KMS-11 (cell line): ENCODE measurements around the gene HNRNPC.
A peak's percentile ranks its signal among the peaks of the same experiment; 100 is the strongest.

ENCODE experiments used
- H2AFZ ChIP-seq: fragments of 200-600 bp; sonication (generic); 2 replicates; pipeline ENCODE4 v1.6.1; 2016; ENCODE audit warnings: antibody characterized with exemption, mixed run types, low read depth
- H3K27ac ChIP-seq: fragments of 200-600 bp; sonication (generic); 2 replicates; pipeline ENCODE4 v1.6.1; 2016; ENCODE audit warnings: mild to moderate bottlenecking, mixed run types
- H3K27me3 ChIP-seq: fragments of 200-600 bp; sonication (generic); 2 replicates; pipeline ENCODE4 v1.6.1; 2017; ENCODE audit warnings: mild to moderate bottlenecking, low read depth, mixed run types, moderate library complexity; ENCODE audit not compliant: insufficient read depth
- H3K36me3 ChIP-seq: fragments of 200-600 bp; sonication (generic); 2 replicates; pipeline ENCODE4 v1.6.1; 2017; ENCODE audit warnings: mild to moderate bottlenecking, mixed run types; ENCODE audit not compliant: insufficient read depth
- H3K4me1 ChIP-seq: fragments of 200-600 bp; sonication (generic); 2 replicates; pipeline ENCODE4 v1.6.1; 2016; ENCODE audit warnings: mild to moderate bottlenecking, low read depth, mixed run types; ENCODE audit not compliant: poor library complexity, severe bottlenecking
- H3K4me2 ChIP-seq: fragments of 200-600 bp; sonication (generic); 2 replicates; pipeline ENCODE4 v1.7.0; 2016; ENCODE audit warnings: mild to moderate bottlenecking, mixed run types
- H3K4me3 ChIP-seq: fragments of 200-600 bp; sonication (generic); IDR thresholded peaks from 2 replicates; pipeline ENCODE4 v1.6.1; 2017; ENCODE audit warnings: low read depth, low read length, mixed read lengths; ENCODE audit not compliant: insufficient read depth
- H3K79me2 ChIP-seq: fragments of 200-600 bp; sonication (generic); 2 replicates; pipeline ENCODE4 v1.6.1; 2016; ENCODE audit warnings: low read depth, mixed run types; ENCODE audit not compliant: insufficient read depth
- H3K9ac ChIP-seq: fragments of 200-600 bp; sonication (generic); 2 replicates; pipeline ENCODE4 v1.6.1; 2016; ENCODE audit warnings: mild to moderate bottlenecking, mixed run types
- H4K20me1 ChIP-seq: fragments of 200-600 bp; sonication (generic); 2 replicates; pipeline ENCODE4 v1.6.1; 2016; ENCODE audit warnings: mild to moderate bottlenecking, mixed run types; ENCODE audit not compliant: insufficient read depth
- TF ChIP-seq, protein P1 (sequence below): fragments of 200-600 bp; sonication (generic); conservative IDR thresholded peaks from 2 replicates; pipeline ENCODE4 v1.6.1; 2017; ENCODE audit warnings: low read depth, mild to moderate bottlenecking, antibody characterized with exemption, low read length, moderate library complexity, mixed read lengths

HNRNPC gene

GRCh38 chr14:21191261-21191808, 77.9 kb downstream of the HNRNPC start:
- Histone ChIP-seq H3K27ac (peak overlapping the region; percentile 77), H3K79me2 (no peaks in the 10 kb centered on the region), H3K27me3 (no peaks in the 10 kb centered on the region), H3K4me3 (no peak overlapping the region), H2AFZ (peak overlapping the region; percentile 67; the same call in 1 of the 2 replicates), H3K4me1 (peaks cover 19% of the 10 kb centered on the region), H4K20me1 (no peaks in the 10 kb centered on the region), H3K9ac (peak overlapping the region; percentile 52; the same call in 1 of the 2 replicates), H3K4me2 (peak overlapping the region; percentile 68; the same call in 1 of the 2 replicates), H3K36me3 (no peaks in the 10 kb centered on the region)
- TF ChIP-seq, protein P1, sequence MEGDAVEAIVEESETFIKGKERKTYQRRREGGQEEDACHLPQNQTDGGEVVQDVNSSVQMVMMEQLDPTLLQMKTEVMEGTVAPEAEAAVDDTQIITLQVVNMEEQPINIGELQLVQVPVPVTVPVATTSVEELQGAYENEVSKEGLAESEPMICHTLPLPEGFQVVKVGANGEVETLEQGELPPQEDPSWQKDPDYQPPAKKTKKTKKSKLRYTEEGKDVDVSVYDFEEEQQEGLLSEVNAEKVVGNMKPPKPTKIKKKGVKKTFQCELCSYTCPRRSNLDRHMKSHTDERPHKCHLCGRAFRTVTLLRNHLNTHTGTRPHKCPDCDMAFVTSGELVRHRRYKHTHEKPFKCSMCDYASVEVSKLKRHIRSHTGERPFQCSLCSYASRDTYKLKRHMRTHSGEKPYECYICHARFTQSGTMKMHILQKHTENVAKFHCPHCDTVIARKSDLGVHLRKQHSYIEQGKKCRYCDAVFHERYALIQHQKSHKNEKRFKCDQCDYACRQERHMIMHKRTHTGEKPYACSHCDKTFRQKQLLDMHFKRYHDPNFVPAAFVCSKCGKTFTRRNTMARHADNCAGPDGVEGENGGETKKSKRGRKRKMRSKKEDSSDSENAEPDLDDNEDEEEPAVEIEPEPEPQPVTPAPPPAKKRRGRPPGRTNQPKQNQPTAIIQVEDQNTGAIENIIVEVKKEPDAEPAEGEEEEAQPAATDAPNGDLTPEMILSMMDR, result no peak

DNA sequence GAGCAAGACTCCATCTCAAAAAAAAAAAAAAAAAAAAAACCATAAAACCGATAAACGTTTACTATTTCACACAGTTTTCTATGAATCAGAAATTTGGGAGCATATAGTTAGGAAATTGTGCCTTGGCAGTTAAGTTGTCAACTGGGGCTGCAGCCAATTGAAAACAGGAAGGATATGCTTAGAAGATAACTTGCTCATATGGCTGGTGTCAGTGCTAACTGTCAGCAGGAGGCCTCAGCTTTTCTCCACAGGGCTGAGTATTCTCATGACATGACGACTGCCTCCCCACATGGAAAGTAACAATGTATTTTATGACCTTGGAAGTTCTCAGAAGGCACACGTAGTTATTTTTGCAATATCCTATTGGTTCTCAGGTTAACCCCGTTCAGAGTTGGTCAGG, 83.8 kb downstream of the HNRNPC start:
- Histone ChIP-seq H3K4me2 (no peak overlapping the region), H3K4me1 (no peaks in the 10 kb centered on the region), H4K20me1 (no peaks in the 10 kb centered on the region), H3K9ac (no peak overlapping the region), H3K27me3 (no peaks in the 10 kb centered on the region), H3K36me3 (no peaks in the 10 kb centered on the region), H3K27ac (no peak overlapping the region), H2AFZ (no peak overlapping the region), H3K4me3 (no peak overlapping the region), H3K79me2 (no peaks in the 10 kb centered on the region)
- TF ChIP-seq, protein P1, result no peak

DNA sequence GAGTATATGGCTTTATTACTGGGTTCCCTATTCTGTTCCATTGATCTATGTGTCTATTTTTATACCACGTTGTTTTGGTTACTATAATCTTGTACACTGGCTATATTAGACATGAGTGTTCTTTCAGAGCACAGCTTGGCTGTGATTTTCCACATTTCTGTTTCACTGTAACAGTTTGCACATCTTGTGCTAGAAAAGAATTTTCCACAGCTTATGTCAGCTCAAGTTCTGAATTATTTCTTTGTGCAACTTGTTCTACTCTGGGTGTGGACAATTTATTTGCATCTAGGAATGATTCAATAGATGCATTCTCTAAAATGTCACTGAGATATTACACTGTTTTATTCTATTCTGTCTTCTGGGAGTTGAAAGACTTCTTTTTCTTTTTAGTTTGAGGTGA, 85.0 kb downstream of the HNRNPC start:
- TF ChIP-seq, protein P1, result no peak
- no peak overlapping the region for H3K9ac ChIP-seq
- no peaks in the 10 kb centered on the region for H3K79me2 ChIP-seq
- no peak overlapping the region for H3K27ac ChIP-seq
- H3K36me3 ChIP-seq, result no peaks in the 10 kb centered on the region
- H2AFZ ChIP-seq, result no peak overlapping the region
- no peak overlapping the region for H3K4me2 ChIP-seq
- no peaks in the 10 kb centered on the region for H3K27me3 ChIP-seq
- no peaks in the 10 kb centered on the region for H4K20me1 ChIP-seq
- no peaks in the 10 kb centered on the region for H3K4me1 ChIP-seq
- H3K4me3 ChIP-seq, result no peak overlapping the region

DNA sequence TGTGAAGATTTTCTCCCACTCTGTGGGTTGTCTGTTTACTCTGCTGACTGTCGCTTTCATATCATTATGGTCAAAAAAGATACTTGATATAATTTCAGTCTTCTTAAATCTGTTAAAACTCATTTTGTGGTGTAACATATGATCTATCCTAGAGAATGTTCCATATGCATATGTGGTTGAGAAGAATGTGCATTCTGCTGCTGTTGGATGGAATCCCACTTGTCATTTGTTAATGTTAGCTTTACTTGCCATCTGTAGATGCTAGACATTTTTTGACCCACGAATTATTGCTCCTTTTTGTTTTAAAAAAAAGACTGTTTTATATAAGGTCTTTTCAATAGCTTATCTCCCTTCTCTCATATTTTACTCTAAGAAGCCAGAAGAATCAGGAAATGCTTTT, 87.1 kb downstream of the HNRNPC start:
- no peak overlapping the region for H3K4me2 ChIP-seq
- no peaks in the 10 kb centered on the region for H3K36me3 ChIP-seq
- no peak overlapping the region for H3K9ac ChIP-seq
- H4K20me1 ChIP-seq, result no peaks in the 10 kb centered on the region
- H3K79me2 ChIP-seq, result no peaks in the 10 kb centered on the region
- no peaks in the 10 kb centered on the region for H3K27me3 ChIP-seq
- no peak overlapping the region for H3K27ac ChIP-seq
- H3K4me1 ChIP-seq, result no peaks in the 10 kb centered on the region
- TF ChIP-seq, protein P1, result no peak
- no peak overlapping the region for H3K4me3 ChIP-seq
- no peak overlapping the region for H2AFZ ChIP-seq
